GM12874 (cell line): Measurements from ENCODE around the gene CYLD.

Experiments
- CTCF ChIP-seq: IDR thresholded peaks from 2 replicates; pipeline ENCODE4 v1.5.1; 2011; ENCODE audit warnings: low read depth, mild to moderate bottlenecking, control low read depth, low read length, moderate library complexity; ENCODE audit not compliant: insufficient read depth

Gene CYLD

GRCh38 chr16:50744881-50745280 lies 3.0 kb downstream of the CYLD start:
- no peak for TF ChIP-seq CTCF

- TF ChIP-seq CTCF: no peak
These were observed 4.1 kb downstream of the CYLD start for GRCh38 chr16:50745940-50746339.

GRCh38 chr16:50747207-50747956 lies 5.5 kb downstream of the CYLD start:
- peak; percentile 33 for TF ChIP-seq CTCF

- TF ChIP-seq CTCF: no peak
These were observed 9.6 kb downstream of the CYLD start for GRCh38 chr16:50751528-50751927.

- no peak for TF ChIP-seq CTCF
These were observed 10.8 kb downstream of the CYLD start for GRCh38 chr16:50752471-50753235.

GRCh38 chr16:50756473-50756872 lies 14.6 kb downstream of the CYLD start:
- TF ChIP-seq CTCF: no peak

GRCh38 chr16:50761267-50761666 lies 19.4 kb downstream of the CYLD start:
- TF ChIP-seq CTCF: no peak
